ENCODE data around the gene VPS50.

Gene VPS50

GRCh38 chr7:93231799-93232672, at the start of gene VPS50:
Gene VPS50 (plus strand): TSS chr7:93232366. CDS start chr7:93232468, 102 bp downstream.
- DNase-seq (ENCODE audit: low read depth, low spot score) = peak; percentile 83
- no peaks in the 10 kb centered on the region for H3K36me3 ChIP-seq (ENCODE audit: insufficient read depth, low read length)
- no peaks in the 10 kb centered on the region for H3K9me3 ChIP-seq (ENCODE audit: low read depth, low read length)
- peak within 1 kb of the TSS; percentile 80 for H3K9ac ChIP-seq (ENCODE audit: insufficient read length)
- TF ChIP-seq POLR2AphosphoS5 (IDR thresholded peaks at IDR 0.05; ENCODE audit: borderline replicate concordance, low read depth, low read length) (peak; percentile 82), FOXP2 (optimal IDR thresholded peaks at IDR 0.05; ENCODE audit: control extremely low read depth, extremely low read length, insufficient read depth) (no peak), EZH2 (IDR thresholded peaks at IDR 0.05) (no peak)
- H3K27ac ChIP-seq = no peak within 1 kb of the TSS
- peak within 1 kb of the TSS; percentile 90 for H3K4me3 ChIP-seq

GRCh38 chr7:93185303-93186027, 46.7 kb upstream of the VPS50 start:
- H3K36me3 ChIP-seq (ENCODE audit: insufficient read depth, low read length) = no peaks in the 10 kb centered on the region
- H3K9me3 ChIP-seq (ENCODE audit: low read depth, low read length) = no peaks in the 10 kb centered on the region
- no peak overlapping the region for H3K9ac ChIP-seq (ENCODE audit: insufficient read length)
- no peak for TF ChIP-seq FOXP2 (optimal IDR thresholded peaks at IDR 0.05; ENCODE audit: control extremely low read depth, extremely low read length, insufficient read depth)
- TF ChIP-seq EZH2 (IDR thresholded peaks at IDR 0.05) = no peak
- TF ChIP-seq POLR2AphosphoS5 (IDR thresholded peaks at IDR 0.05; ENCODE audit: borderline replicate concordance, low read depth, low read length) = no peak
- no peak overlapping the region for H3K4me3 ChIP-seq
- no peak overlapping the region for H3K27ac ChIP-seq
- DNase-seq (ENCODE audit: low read depth, low spot score) = no peak

GRCh38 chr7:93188870-93189634, 43.1 kb upstream of the VPS50 start:
- H3K27ac ChIP-seq = no peak overlapping the region
- no peak for DNase-seq (ENCODE audit: low read depth, low spot score)
- H3K36me3 ChIP-seq (ENCODE audit: insufficient read depth, low read length) = no peaks in the 10 kb centered on the region
- H3K9ac ChIP-seq (ENCODE audit: insufficient read length) = no peak overlapping the region
- no peak for TF ChIP-seq FOXP2 (optimal IDR thresholded peaks at IDR 0.05; ENCODE audit: control extremely low read depth, extremely low read length, insufficient read depth)
- TF ChIP-seq POLR2AphosphoS5 (IDR thresholded peaks at IDR 0.05; ENCODE audit: borderline replicate concordance, low read depth, low read length) = no peak
- no peak for TF ChIP-seq EZH2 (IDR thresholded peaks at IDR 0.05)
- no peak overlapping the region for H3K4me3 ChIP-seq
- H3K9me3 ChIP-seq (ENCODE audit: low read depth, low read length) = no peaks in the 10 kb centered on the region

GRCh38 chr7:93194386-93194785, 37.8 kb upstream of the VPS50 start:
- DNase-seq (ENCODE audit: low read depth, low spot score) = no peak
- H3K27ac ChIP-seq = no peak overlapping the region
- H3K9ac ChIP-seq (ENCODE audit: insufficient read length) = no peak overlapping the region
- no peaks in the 10 kb centered on the region for H3K9me3 ChIP-seq (ENCODE audit: low read depth, low read length)
- no peak overlapping the region for H3K4me3 ChIP-seq
- no peaks in the 10 kb centered on the region for H3K36me3 ChIP-seq (ENCODE audit: insufficient read depth, low read length)
- TF ChIP-seq EZH2 (IDR thresholded peaks at IDR 0.05) = no peak
- no peak for TF ChIP-seq FOXP2 (optimal IDR thresholded peaks at IDR 0.05; ENCODE audit: control extremely low read depth, extremely low read length, insufficient read depth)
- no peak for TF ChIP-seq POLR2AphosphoS5 (IDR thresholded peaks at IDR 0.05; ENCODE audit: borderline replicate concordance, low read depth, low read length)

- no peak overlapping the region for H3K9ac ChIP-seq (ENCODE audit: insufficient read length)
- TF ChIP-seq FOXP2 (optimal IDR thresholded peaks at IDR 0.05; ENCODE audit: control extremely low read depth, extremely low read length, insufficient read depth) (no peak), POLR2AphosphoS5 (IDR thresholded peaks at IDR 0.05; ENCODE audit: borderline replicate concordance, low read depth, low read length) (no peak), EZH2 (IDR thresholded peaks at IDR 0.05) (no peak)
- H3K36me3 ChIP-seq (ENCODE audit: insufficient read depth, low read length) = no peaks in the 10 kb centered on the region
- H3K4me3 ChIP-seq = no peak overlapping the region
- H3K27ac ChIP-seq = no peak overlapping the region
- no peaks in the 10 kb centered on the region for H3K9me3 ChIP-seq (ENCODE audit: low read depth, low read length)
- no peak for DNase-seq (ENCODE audit: low read depth, low spot score)
These were observed 35.8 kb upstream of the VPS50 start for GRCh38 chr7:93196336-93196735.

- no peak for DNase-seq (ENCODE audit: low read depth, low spot score)
These were observed 33.7 kb upstream of the VPS50 start for GRCh38 chr7:93198472-93198871.

GRCh38 chr7:93202594-93203250, 29.4 kb upstream of the VPS50 start:
- TF ChIP-seq POLR2AphosphoS5 (IDR thresholded peaks at IDR 0.05; ENCODE audit: borderline replicate concordance, low read depth, low read length) (no peak), FOXP2 (optimal IDR thresholded peaks at IDR 0.05; ENCODE audit: control extremely low read depth, extremely low read length, insufficient read depth) (no peak), EZH2 (IDR thresholded peaks at IDR 0.05) (no peak)
- H3K9ac ChIP-seq (ENCODE audit: insufficient read length) = no peak overlapping the region
- H3K36me3 ChIP-seq (ENCODE audit: insufficient read depth, low read length) = no peaks in the 10 kb centered on the region
- DNase-seq (ENCODE audit: low read depth, low spot score) = peak; percentile 45
- peak overlapping the region; percentile 82 for H3K27ac ChIP-seq
- peak overlapping the region; percentile 62 for H3K4me3 ChIP-seq
- H3K9me3 ChIP-seq (ENCODE audit: low read depth, low read length) = no peaks in the 10 kb centered on the region

More at GRCh38 chr7:93198472-93198871, 33.7 kb upstream of the VPS50 start:
- Histone ChIP-seq H3K9ac (ENCODE audit: insufficient read length) (no peak overlapping the region), H3K36me3 (ENCODE audit: insufficient read depth, low read length) (no peaks in the 10 kb centered on the region), H3K4me3 (no peak overlapping the region), H3K27ac (no peak overlapping the region), H3K9me3 (ENCODE audit: low read depth, low read length) (no peaks in the 10 kb centered on the region)
- no peak for TF ChIP-seq EZH2 (IDR thresholded peaks at IDR 0.05)
- no peak for TF ChIP-seq POLR2AphosphoS5 (IDR thresholded peaks at IDR 0.05; ENCODE audit: borderline replicate concordance, low read depth, low read length)
- no peak for TF ChIP-seq FOXP2 (optimal IDR thresholded peaks at IDR 0.05; ENCODE audit: control extremely low read depth, extremely low read length, insufficient read depth)
